Muscle of arm (tissue), 14 donors: Measurements from ENCODE around the gene OR6X1. TPM values are rescaled to one million over a fixed set of nuclear protein-coding genes. Genes with fewer than 3 reads are reported as not detected.
A peak's percentile ranks its signal among the peaks of the same experiment; 100 is the strongest.

Source experiments
- DNase-seq: peaks from one replicate; pipeline ENCODE4 v3.0.0-alpha.2; 2013
- long read RNA-seq, 11 donors: transcript quantifications; one replicate each; lab custom pipeline, GENCODE V29; 2026
- polyA plus RNA-seq, 12 donors: library from polyadenylated mRNA; unstranded; fragments of 120-200 nt; gene quantifications; one replicate each; pipeline ENCODE4 v1.2.1, GENCODE V29; 2013; ENCODE audit not compliant: insufficient read length in 12 of 12

The OR6X1 gene, protein sequence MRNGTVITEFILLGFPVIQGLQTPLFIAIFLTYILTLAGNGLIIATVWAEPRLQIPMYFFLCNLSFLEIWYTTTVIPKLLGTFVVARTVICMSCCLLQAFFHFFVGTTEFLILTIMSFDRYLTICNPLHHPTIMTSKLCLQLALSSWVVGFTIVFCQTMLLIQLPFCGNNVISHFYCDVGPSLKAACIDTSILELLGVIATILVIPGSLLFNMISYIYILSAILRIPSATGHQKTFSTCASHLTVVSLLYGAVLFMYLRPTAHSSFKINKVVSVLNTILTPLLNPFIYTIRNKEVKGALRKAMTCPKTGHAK
- polyA plus RNA-seq = not detected
- long read RNA-seq, donor 1 = 0 reads
- long read RNA-seq, donor 2 = 0 reads
- long read RNA-seq, donor 3 = 0 reads
- long read RNA-seq, donor 4 = 0 reads
- long read RNA-seq, donor 5 = 0 reads
- long read RNA-seq, donor 6 = 0 reads
- long read RNA-seq, donor 7 = 0 reads
- long read RNA-seq, donor 8 = 0 reads
- long read RNA-seq, donor 9 = 0 reads
- long read RNA-seq, donor 10 = 0 reads
- long read RNA-seq, donor 11 = 0 reads

DNA sequence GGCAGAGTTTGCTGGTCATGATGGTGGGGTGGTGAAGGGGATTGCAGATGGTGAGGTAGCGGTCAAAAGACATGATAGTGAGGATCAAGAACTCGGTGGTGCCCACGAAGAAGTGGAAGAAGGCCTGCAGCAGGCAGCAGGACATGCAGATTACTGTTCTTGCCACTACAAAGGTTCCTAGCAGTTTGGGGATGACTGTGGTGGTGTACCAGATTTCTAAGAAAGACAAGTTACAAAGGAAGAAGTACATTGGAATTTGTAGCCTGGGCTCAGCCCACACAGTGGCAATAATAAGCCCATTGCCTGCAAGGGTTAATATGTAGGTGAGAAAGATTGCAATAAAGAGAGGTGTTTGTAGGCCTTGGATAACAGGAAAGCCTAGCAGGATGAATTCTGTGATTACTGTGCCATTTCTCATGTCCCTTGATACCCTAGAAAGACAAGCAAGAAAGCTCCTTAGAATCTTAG lies at the start of gene OR6X1:
TSS of gene OR6X1 (minus strand) at position 418 of the 468 bp plus-strand sequence. CDS start at position 418, 0 bp downstream.
- no peak for DNase-seq

DNA sequence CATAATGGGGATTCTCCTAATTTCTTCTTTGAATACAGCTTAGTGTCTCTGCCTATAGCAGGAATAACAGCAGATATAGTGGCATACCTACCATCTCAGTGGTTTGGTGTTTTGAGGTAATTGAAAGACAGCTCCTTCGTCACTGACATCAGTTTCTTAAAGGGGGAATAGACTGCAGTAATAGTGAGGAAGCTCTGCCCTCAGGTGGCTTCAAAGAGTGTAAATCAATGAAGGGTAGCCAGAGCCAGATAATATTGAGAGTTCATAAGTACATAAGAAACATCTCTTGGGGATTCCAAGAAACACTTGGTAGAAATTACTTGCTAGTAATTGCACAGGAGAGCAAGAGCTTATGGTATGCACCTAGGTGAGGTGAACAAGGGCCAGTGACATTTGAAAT lies 47.4 kb upstream of the OR6X1 start:
- no peak for DNase-seq

DNA sequence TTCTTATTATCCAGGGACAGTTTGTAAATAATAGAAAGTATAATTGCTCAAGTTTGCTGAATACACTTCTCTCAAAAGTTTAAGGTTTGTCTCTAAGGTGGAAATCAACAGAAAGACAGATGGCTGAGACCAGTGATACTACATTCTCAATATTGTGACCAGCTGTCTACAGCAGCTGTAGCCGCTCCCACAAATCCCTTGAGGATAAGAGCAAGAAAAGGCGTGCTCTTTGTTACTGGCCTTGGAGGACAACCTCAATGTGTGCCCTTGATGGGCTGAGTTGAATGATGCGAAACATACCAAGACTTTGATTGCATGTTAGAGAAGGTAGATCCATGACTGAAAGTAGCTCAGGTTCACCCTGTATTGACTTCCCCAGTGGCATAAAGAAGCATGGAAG lies 45.7 kb upstream of the OR6X1 start:
- DNase-seq = peak; percentile 33

DNA sequence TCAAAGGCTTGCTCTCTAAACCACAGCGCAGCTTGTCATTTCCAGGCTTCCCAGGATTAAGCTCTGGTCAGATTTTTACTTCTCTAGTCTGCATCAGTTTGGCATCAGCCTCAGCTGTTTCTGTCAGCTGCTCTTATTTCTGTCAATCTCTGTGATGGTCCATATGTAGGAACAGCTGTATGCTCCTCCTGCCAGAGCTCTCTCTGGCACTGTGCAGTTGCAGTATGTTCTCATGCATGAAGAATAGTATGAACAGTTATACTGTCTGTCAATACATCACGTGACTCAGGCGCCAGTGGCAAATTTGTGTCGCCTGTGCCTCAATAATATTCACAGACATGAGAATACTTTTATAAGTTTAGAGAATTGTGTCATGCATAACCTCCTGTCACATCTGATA lies 45.1 kb upstream of the OR6X1 start:
- DNase-seq = peak; percentile 41

DNA sequence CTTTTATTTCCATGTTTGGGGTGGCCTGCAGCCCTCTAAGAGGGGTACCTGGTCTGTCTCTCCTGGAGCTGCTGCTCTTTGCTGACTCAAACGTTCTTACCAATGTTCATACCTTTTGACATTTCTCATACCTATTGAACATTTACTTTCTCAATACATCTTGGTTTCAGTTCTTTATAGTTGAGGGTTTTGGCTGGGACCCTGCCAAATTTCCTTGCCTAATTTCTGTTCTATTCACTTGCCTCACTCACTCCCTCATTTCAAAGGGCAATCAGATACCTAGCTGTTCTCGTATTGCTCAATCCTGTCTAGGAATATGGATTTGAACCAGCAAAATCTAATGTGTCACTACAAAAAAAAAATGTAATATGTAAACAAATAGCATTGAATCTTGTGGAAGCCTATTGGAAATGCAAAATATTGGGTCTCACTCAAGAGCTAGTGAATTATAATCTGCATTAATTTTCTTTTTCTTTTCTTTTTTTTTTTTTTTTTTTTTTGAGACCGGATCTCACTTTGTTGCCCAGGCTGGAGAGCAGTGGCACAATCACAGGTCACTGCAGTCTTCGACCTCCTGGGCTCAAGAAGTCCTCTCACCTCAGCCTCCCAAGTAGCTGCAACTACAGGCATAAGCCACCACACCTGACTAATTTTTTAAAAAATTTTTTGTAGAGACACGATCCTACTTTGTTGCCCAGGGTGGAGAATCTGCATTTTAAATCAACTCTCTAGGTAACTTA lies 44.4 kb upstream of the OR6X1 start:
- no peak for DNase-seq

DNA sequence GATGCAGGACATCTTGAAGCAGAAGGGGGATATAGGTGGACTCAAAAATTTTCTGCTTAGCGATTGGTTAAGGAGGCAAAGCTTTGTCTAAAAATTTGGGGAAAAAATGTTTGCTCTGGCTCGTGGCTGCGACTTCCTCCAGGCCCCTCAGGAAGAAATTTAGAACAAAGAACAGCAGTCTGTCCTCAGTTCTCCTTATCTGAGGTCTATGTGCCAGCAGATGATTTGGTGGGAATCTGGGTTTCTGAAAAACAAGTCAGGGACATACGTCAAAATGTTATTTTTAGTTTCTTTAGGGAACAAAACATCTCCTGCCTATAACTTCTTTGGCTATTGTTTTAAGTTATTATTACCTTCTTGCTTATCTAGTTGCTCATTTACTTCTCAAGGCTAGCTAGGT lies 43.8 kb upstream of the OR6X1 start:
- DNase-seq = no peak

DNA sequence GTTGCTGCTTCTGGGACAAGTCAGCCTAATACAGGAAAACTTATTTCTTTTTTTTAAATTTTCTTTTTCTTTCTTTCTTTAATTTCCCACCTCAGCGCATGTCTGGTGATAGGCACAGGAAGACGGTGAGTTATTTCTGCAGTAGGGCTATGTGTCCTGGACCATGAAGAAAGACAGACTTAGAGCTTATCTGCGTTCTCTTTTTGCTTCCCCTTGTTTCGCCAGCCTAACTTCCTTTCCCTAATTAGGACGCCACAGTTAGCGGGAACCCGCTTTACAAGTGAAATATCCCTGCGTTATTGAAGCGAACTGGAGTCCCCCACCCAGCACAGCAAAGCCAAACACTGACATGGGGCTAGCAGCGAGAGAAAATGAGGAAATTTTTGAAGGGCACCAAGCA lies 43.2 kb upstream of the OR6X1 start:
- no peak for DNase-seq

DNA sequence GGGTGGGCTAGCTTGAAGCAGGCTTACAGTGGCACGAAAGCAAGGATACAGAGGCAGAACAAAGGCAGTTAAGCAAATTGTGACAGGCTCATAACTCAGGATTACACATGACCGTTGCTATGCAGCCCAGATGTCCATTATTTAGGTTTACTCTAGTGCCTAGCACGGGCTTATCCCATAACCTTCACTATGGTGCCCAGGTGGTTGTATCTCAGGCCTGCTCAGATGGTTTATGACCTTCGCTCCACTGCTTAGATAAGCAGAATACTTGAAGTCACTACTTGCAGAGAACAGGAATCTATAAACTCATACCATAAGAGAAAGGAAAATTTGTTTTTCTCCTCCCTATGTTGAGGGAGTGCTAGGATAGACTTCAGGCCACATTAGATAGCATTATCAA lies 42.8 kb upstream of the OR6X1 start:
- no peak for DNase-seq

DNA sequence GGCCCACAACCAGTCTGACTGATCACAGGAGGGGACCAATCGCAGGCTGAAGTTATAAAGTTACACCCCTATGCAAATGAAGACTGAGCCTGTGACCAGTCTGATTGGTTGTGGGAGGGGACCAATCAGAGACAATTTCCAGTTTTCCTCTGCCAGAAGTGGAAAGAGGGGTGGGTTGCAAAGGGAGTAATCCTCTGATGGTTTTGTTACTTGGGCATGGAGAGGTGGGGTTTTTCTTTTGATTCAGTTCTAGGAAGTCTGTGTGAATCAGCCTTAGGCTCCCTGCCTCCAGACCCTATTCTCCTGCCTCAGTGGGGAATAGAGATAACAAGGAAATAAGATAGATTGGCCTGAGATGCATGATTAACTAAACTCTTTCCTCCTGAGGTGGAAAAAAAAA lies 41.9 kb upstream of the OR6X1 start:
- no peak for DNase-seq

DNA sequence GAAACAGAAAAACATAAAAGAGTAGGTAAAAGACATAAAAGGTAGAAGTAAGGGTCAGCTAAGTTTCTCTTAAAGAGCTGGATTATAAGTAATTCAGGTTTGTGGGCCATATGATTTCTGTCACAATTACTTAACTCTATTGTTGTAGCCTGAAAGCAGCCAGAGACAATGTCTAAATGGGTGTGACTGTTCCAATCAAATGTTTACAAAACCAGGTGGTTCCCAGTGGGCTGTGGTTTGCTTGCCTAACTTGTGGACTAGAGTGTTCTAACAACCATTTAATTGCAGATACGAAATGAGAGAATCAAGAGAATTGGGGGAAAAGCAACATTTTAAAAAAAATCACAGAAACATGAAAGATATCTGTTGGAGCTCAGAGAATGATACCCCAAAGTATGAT lies 29.2 kb upstream of the OR6X1 start:
- DNase-seq = no peak

DNA sequence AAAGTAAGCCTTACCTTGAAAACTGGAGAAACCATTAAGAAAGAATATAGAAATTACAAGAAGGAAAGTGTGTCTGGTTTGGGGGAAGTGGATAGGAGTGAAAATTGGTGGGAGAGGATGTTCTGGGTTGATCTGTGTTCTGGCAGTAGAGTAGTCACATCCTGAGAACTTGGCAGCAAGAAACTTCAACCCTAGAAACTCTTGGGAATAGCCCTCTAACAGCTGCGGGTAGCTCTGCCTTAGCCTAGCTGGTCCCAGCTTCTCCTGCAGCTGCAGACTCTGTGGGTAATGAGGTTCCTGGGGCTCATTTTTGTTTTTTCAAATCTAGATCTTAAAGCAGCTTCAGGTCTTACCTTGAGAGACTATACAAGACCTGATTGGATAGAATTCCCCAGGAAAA lies 24.2 kb upstream of the OR6X1 start:
- no peak for DNase-seq

DNA sequence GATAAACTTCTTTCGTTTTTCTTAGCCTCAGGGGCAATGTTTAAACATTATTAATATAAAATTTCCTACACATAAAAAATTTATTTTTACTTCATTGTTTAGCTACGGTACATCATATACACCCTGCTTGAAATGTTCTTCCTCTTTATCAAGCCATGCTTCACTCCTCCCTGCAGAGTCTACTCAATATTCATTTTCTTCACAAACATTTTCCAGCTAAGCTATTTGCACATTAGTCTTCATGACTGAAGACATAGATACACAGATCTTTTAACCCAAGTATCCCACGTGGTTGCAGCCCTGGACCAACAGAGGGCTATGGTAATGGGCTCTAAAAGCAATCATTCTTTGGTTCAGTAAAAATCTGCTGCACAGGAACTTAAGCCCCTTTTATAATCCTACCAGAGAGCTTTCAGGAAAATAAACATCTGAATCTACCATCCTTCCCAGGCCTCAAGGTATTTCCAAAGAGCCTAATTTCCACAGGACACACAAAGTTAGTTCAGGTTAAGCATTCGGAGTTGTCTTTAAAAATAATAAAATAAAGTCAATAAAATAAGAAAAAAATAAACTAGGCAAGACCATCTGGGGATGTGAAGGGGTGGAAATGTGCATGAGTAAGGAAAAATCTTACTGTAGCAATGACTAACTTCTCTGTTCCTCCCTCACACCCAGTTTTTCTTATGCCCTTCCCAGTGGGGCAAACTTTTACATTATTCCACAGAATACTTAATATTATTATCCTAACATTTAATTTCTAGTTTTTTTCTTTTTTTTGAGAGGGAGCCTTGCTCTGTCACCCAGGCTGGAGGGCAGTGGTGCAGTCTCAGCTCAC lies 21.6 kb upstream of the OR6X1 start:
- DNase-seq = no peak

DNA sequence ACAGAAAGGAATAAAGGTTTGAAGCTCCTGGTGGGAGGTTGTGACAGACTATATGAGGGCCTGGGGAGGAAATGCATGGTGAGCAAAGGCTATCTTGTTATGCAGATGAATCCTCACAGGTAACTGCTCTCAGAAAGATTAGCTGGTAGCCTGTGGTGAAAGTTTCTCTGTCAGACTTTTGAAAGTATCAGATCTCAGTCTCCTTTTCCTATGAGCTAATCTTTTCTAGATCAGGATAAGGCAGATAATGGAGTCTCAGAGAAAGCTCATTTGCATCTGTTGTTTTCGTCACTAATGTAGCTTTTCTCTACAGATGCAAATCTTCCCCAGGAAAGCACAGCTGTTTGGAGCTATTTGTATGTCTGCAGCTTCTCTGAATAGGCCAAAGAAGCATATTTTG lies 21.0 kb upstream of the OR6X1 start:
- no peak for DNase-seq

DNA sequence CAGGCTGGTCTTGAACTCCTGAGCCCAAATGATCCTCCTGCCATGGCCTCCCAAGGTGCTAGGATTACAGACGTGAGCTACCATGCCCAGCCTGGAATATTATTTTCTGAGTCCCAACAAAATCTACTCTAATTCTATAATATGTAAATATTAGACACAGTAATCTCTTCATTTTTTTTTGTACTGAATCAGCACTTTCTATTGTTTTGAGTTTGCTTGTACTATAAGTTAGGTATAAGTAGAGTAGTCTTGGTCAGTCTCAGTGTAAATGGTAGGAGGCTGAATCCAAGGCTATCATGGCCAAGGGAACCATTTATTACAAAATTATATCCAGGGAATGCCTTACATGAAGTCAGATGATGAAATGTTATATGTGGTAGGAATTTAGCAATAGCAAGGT lies 19.6 kb upstream of the OR6X1 start:
- DNase-seq = no peak

DNA sequence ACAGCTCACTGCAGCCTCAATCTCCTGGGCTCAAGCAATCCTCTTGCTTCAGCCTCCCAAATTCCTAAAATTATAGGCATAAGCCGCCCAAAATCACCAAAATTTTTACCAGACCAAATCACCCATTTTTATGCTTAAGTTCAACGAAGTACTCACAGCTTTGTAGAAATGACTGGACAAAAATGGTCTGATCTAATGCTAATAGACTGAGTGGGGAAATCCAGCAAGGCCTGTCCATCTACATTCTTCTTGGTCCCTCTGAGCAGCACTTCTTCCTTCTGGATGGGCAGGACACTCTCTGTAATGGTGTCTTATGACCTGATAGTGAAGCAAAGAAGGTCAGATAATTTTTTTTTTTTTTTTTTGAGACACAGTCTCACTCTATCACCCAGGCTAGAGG lies 18.7 kb upstream of the OR6X1 start:
- DNase-seq = no peak

DNA sequence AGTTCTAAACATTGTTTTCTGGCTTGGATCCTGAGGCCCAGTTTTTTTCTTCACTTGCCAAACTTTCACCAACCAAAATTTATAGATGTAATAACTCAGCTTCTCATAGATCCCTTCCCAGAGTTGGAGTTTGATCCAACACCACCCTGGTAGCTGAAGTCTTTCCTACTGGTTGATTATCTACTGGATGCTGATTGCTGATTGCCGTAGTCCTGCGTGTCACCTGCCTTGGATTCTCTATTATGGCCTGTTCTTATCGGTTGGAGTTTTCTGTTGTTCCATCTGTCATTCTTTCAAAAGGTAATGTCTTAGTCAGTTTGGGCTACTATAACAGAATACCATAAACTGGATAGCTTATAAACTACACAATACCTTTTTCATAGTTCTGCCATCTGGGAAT lies 17.3 kb upstream of the OR6X1 start:
- DNase-seq = no peak

DNA sequence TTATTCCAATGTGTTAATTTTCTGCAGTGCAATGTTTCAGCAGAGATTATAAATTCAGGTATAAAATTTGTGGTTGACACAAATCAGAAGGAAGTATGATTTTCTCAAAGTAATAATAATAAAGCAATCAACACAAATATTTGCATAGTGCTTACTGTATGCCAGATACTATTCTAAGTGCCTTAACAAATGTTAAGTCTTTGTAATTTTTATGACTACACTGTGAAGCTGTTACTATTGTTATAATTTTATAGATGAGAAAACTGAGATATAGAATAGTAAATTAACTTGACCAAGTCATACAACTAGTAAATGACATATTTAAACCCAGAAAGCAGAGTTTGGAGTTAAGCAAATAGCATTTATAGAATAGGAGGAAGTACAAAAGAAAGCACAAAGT lies 16.4 kb upstream of the OR6X1 start:
- no peak for DNase-seq

DNA sequence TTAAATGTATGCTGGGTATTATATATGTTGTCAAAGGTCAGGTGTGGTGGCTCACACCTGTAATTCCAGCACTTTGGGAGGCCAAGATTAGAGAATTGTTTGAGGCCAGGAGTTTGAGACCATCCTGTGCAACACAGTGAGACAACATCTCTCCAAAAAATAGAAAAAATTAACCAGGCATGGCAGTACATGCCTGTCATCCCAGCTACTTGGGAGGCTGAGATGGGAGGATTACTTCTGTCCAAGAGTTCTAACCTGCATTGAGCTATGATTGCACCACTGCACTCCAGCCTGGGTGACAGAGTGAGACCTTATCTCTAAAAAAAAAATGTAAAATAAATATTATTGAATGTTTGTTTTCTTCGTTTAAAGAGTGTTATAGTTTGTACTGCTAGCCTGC lies 11.3 kb upstream of the OR6X1 start:
- no peak for DNase-seq

DNA sequence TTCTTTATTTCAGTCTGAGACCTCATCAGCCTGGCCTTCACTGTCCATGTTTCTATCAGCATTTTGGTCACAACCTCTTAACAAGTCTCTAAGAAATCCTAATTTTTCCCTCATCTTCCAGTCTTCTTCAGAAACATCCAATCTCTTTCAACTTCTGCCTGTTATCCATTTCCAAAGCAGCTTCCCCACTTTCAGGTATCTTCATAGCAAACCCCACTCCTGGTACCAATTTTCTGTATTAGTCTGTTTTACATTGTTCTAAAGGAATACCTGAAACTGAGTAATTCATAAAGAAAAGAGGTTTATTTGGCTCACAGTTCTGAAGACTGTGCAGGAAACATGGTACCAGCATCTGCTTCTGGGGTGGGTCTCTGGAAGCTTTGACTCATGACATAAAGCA lies 8.1 kb upstream of the OR6X1 start:
- no peak for DNase-seq

DNA sequence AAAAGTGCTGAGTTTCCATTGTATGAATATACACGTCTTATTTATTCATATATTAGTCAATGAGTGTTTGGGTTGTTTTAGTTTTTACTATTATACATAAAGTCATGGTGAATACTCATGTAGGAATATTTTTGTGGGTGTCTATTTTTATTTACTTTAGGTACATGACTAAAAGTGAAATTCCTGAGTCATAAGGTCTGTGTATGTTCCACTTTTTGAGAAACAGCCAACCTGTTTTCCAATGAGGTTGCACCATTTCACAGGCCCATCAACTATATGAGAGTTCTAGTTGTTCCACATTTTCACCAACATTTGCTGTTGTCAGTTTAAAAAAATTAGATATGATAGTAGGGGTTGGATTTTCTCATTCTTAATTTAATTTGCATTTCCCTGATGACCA lies 6.6 kb upstream of the OR6X1 start:
- DNase-seq = no peak

DNA sequence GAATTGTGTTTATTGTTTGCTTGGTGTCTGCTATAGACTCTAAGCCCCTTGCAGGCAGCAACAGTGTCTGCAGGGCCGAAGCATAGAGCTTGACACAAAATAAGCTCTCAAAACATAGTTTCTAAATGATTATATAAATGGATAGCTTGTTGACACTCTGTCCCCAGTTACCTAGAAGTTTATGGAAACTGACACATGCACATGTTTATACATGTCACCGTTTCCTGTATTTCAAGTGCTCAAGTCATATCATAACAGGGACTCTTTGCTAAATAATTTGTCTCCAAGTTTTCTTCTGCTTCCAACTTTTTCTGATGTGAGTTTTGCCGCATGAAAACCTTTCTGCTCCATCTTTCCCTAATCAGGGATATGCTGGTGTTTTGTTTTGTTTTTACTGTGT lies 3.7 kb upstream of the OR6X1 start:
- no peak for DNase-seq

DNA sequence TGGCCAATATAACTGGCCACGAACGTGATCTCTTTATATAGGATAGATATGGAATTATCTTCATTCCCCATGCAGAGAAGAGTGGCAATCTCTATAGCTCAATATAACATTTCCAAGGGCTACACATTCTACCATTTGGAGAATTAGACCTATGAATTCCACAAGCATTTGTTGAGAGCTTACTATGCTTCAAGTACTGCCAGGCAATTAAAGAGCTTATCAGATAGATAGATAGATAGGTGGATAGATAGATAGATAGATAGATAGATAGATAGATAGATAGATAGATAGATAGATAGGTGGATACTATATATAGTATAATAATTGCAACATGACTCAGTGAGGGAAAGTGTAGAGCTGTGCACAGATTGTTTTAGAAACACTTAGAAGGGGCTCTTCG lies 1.5 kb upstream of the OR6X1 start:
- no peak for DNase-seq
